ENCODE results near the gene SESN1. TPM values are rescaled to one million over a fixed set of nuclear protein-coding genes. Genes with fewer than 3 reads are reported as not detected.

Gene SESN1
- total RNA-seq, 1 donor from 2014 or later: 8.0 TPM

DNA sequence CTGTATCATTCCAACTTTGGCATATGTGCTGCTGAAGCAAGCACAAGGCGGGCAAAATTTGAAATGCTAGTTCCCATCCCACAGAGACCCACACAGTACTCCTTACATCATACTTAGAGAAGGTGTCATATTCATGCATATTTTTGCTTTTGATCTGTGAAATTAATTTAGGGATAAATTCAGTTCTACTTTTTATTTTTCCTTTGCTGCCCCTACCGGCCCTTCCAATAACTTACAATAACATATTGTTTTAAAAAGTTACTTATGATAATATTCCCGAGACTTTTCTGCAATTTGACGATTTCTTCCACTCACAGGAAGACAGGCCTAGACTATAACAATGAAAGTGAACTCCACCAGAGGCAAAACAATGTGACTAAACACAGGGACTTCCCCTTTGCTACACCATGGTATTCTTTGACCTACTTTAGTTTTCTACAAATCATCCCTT is 35.0 kb downstream of the SESN1 start:
- no peak overlapping the region for H3K4me3 ChIP-seq (ENCODE audit: low read depth, low read length)
- no peak for DNase-seq (ENCODE audit: low read depth)
- TF ChIP-seq, protein P1, sequence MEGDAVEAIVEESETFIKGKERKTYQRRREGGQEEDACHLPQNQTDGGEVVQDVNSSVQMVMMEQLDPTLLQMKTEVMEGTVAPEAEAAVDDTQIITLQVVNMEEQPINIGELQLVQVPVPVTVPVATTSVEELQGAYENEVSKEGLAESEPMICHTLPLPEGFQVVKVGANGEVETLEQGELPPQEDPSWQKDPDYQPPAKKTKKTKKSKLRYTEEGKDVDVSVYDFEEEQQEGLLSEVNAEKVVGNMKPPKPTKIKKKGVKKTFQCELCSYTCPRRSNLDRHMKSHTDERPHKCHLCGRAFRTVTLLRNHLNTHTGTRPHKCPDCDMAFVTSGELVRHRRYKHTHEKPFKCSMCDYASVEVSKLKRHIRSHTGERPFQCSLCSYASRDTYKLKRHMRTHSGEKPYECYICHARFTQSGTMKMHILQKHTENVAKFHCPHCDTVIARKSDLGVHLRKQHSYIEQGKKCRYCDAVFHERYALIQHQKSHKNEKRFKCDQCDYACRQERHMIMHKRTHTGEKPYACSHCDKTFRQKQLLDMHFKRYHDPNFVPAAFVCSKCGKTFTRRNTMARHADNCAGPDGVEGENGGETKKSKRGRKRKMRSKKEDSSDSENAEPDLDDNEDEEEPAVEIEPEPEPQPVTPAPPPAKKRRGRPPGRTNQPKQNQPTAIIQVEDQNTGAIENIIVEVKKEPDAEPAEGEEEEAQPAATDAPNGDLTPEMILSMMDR (conservative IDR thresholded peaks at IDR 0.05; ENCODE audit: low read depth, low read length): no peak

DNA sequence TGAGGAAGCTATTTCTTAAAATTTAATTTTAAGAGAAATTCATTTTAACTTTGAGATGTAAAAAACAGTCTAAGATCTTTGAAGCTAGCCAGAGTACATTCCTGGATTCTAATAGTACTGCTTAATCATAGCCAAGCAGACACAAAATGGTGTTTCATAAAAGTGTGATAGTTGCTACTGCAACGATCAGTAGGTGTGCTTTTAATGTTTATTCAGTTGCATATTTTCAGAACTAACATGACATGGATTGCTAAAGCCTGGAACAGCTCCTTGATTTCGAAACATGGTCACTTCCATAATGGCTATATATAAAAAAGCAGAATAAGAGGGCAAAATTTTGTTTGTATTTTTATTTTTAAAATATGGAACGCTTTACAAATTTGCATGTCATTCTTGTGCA is 35.5 kb downstream of the SESN1 start:
- H3K4me3 ChIP-seq (ENCODE audit: low read depth, low read length): no peak overlapping the region
- no peak for DNase-seq (ENCODE audit: low read depth)
- TF ChIP-seq, protein P1 (conservative IDR thresholded peaks at IDR 0.05; ENCODE audit: low read depth, low read length): no peak

DNA sequence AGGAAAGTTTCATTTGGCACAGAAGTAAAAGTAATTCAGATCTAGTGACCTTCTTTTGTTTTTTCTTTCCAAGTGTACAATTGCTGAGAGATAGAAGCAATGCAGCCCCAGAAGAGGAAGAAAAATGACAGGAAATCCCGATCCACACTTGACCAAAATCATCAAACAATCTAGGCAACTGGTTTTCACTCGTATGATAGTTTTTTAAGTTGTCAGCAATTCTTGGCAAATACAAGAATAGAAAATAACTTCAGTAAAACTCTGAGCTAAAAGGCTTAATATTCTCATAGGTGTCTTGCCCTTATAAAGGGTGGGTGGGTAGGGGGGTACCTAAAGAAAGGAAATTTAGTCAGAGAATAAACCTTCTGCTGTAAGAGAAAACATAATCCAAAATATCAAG is 36.0 kb downstream of the SESN1 start:
- H3K4me3 ChIP-seq (ENCODE audit: low read depth, low read length): no peak overlapping the region
- no peak for DNase-seq (ENCODE audit: low read depth)
- TF ChIP-seq, protein P1 (conservative IDR thresholded peaks at IDR 0.05; ENCODE audit: low read depth, low read length): no peak

DNA sequence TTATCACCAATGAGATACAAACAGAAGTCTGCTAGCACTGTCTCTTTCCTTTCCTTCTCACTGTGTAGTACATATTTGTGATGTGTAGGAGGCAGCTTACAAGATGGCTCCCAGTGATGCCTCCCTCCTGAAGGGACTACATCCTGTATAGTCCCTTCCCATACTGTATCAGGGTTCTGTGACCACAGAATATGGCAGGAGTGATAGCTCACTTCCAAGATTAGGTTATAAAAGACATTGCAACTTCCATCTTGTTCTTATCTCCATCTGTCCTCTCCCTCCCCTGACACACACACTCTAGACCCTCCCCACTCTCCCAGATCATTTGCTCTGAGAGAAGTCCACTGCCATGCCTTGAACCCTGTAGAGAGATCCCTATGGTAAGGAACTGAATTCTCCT is 38.0 kb downstream of the SESN1 start:
- H3K4me3 ChIP-seq (ENCODE audit: low read depth, low read length): no peak overlapping the region
- no peak for DNase-seq (ENCODE audit: low read depth)
- TF ChIP-seq, protein P1 (conservative IDR thresholded peaks at IDR 0.05; ENCODE audit: low read depth, low read length): no peak

DNA sequence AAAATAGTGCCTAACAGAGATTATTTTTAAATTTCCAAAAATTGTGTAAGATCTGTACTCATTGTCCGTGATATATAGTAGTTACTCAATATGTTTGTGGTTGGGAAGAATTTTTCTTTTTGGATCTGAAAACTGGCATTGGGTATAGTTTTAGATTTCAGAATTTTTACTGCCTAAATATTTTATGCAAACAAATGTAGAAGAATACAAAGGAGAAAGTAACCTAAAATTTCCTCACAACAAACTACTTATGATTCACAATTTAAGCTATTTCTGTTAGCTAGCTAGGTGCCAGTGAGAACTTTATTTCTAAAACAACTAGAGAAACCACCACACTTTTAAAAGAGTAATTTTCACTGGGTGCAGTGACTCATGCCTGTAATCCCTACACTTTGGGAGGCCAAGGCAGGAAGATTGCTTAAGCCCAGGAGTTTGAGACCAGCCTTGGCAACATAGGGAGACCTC is 38.8 kb downstream of the SESN1 start:
- DNase-seq (ENCODE audit: low read depth): no peak
- no peak overlapping the region for H3K4me3 ChIP-seq (ENCODE audit: low read depth, low read length)

DNA sequence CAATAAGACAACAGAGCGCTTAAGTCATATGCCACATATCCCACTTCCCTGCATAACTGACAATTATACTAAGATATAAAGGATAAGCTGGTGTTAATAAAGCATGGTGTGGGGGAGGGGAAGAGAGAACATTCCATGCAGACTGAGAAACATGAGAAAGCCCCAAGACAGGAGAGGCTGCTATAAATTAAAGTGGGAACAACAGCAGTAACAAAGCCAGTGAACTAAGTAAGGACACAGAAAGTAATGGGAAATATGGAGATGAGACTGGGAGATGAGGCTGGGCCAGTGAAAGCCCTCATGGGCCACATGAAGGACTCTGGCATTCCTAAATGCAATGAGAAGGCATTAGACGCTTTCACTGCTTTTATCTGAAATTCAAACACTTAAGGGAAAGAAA is 41.3 kb downstream of the SESN1 start:
- DNase-seq (ENCODE audit: low read depth): no peak
- TF ChIP-seq, protein P1 (conservative IDR thresholded peaks at IDR 0.05; ENCODE audit: low read depth, low read length): no peak
- no peak overlapping the region for H3K4me3 ChIP-seq (ENCODE audit: low read depth, low read length)

More for the DNA sequence above, 38.8 kb downstream of the SESN1 start:
- TF ChIP-seq, protein P1 (conservative IDR thresholded peaks at IDR 0.05; ENCODE audit: low read depth, low read length): no peak

DNA sequence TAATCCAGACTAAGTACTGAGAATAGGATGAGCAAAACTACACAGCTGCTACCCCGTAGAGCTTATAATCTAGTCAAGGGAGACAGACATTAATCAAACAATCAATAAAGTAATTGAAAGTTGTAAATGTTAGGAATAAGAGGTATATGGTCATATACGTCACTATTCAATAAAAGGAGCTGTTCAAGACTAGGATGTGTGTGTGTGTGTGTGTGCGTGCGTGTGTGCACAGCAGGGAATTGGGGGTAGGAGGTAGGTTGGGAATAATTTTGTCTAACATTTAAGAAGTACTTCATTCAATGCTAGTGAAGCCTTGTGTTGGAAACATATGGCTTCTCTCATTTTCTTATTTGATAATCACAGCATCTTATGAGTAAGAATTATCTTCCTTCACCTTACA is 41.8 kb downstream of the SESN1 start:
- TF ChIP-seq, protein P1 (conservative IDR thresholded peaks at IDR 0.05; ENCODE audit: low read depth, low read length): no peak

More for the DNA sequence above, 41.8 kb downstream of the SESN1 start:
- no peak for DNase-seq (ENCODE audit: low read depth)
- no peak overlapping the region for H3K4me3 ChIP-seq (ENCODE audit: low read depth, low read length)

Measured in epithelial cell of proximal tubule (primary cell).